Measurements from ENCODE around the gene C5.
"Not testable (repeated sequence)": the region's sequence is repeated elsewhere in the genome, so short reads cannot be mapped to it uniquely, and the experiment has no call there.

The C5 gene

DNA sequence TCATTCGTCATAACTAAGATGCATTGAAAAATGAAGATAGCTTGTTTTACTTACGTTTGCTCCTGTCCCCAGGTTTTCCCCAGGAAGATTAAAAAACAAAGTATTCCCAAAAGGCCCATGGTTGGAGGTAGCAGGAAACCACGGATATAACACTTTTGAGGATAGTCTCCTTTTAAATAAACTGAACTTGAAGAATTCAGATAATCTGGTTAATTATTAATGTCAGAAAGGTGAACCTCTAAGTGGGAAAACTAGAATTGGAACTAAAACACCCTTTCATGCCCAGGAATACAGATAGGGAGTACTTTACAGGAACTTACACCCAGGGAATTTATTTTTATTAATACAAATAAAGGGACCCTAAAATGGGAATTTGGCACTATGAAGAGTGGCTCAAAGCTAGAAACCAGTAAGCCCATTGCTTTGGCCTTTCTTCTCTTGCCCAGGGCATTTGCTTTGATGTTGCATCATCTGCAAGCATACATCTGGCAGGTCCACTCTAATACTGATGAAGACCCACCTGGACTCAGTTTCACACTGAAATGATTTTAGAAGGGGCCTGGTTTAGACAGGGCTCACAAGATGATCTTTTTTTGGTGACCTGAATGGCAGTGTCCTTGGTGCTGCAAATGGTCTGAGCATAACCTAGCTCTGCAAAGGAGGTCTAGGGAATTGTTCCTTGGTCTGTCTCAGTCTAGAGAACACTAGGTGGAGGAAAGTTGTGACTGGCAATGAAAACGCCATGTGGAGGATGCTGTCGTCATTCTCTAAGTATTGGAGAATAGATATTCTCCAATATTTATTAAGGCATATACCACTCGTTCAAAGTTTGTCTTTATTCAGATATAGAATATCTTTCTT is at the start of gene C5:
C5 (minus strand) TSS at position 148 of the 861 bp plus-strand sequence; CDS start at position 119, 29 bp downstream.
- TF ChIP-seq, protein P1, sequence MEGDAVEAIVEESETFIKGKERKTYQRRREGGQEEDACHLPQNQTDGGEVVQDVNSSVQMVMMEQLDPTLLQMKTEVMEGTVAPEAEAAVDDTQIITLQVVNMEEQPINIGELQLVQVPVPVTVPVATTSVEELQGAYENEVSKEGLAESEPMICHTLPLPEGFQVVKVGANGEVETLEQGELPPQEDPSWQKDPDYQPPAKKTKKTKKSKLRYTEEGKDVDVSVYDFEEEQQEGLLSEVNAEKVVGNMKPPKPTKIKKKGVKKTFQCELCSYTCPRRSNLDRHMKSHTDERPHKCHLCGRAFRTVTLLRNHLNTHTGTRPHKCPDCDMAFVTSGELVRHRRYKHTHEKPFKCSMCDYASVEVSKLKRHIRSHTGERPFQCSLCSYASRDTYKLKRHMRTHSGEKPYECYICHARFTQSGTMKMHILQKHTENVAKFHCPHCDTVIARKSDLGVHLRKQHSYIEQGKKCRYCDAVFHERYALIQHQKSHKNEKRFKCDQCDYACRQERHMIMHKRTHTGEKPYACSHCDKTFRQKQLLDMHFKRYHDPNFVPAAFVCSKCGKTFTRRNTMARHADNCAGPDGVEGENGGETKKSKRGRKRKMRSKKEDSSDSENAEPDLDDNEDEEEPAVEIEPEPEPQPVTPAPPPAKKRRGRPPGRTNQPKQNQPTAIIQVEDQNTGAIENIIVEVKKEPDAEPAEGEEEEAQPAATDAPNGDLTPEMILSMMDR (IDR thresholded peaks at IDR 0.05): no peak
- no peak within 1 kb of the TSS for H3K27ac ChIP-seq
- H3K4me1 ChIP-seq (ENCODE audit: control insufficient read depth in 1 of 2, insufficient read depth in 1 of 2, low read depth in 1 of 2, low read length in 1 of 2): no peaks in the 10 kb centered on the region
- H3K9me3 ChIP-seq: no peaks in the 10 kb centered on the region
- H3K36me3 ChIP-seq: no peaks in the 10 kb centered on the region
- H3K4me3 ChIP-seq (ENCODE audit: low read depth in 1 of 2, low read length in 1 of 2): no peak within 1 kb of the TSS
- no peaks in the 10 kb centered on the region for H3K27me3 ChIP-seq

DNA sequence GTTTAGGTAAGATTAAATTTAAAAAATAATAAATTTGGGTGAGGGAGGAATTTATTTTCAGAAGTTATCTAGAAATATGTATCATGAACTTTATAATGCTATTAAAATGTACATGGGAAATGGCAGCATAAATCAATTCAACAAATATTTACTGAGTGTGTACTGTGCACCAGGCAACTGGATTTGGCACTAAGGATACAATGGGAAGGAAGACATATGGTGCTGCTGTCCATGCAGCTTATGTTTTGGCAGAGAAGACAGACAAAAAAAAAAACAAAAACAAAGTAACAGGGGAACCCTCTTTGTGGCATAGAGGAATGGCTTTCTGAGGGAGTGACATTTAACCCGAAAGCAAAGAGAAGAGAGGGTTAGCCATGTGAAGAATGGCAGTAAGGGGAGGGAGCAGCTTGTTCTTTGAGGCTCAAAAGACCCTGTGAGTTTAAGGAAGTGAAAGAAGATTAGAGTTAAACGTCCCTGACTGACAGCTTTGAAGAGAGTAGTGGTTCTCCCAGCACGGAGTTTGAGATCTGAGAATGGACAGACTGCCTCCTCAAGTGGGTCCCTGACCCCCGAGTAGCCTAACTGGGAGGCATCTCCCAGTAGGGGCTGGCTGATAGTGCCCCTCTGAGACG is 48.6 kb upstream of the C5 start:
- Histone ChIP-seq H3K4me1 (ENCODE audit: control insufficient read depth in 1 of 2, insufficient read depth in 1 of 2, low read depth in 1 of 2, low read length in 1 of 2) (no peaks in the 10 kb centered on the region), H3K4me3 (ENCODE audit: low read depth in 1 of 2, low read length in 1 of 2) (no peak overlapping the region), H3K27me3 (no peaks in the 10 kb centered on the region), H3K27ac (no peak overlapping the region), H3K9me3 (no peaks in the 10 kb centered on the region), H3K36me3 (peaks cover 36% of the 10 kb centered on the region)
- TF ChIP-seq, protein P1 (IDR thresholded peaks at IDR 0.05): no peak

DNA sequence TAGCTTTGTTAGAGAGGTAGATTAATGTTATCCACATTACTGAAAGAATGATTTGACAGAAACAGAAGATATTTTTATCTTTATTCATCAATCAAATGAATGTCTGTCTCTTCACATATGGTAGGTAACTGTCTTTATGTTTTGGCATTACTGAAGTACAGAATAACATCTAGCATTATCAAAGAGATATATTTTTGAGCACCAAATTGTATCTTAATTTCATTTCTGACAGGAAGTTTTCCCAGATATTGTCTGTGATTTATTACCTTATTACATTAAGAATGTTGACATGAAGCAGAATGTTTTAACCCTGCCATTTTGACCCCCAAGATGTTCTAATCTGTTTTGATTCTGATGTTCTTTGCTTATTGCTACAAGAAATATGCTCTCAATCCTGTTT is 45.0 kb upstream of the C5 start:
- no peaks in the 10 kb centered on the region for H3K9me3 ChIP-seq
- no peak overlapping the region for H3K27ac ChIP-seq
- peaks cover 59% of the 10 kb centered on the region for H3K36me3 ChIP-seq
- TF ChIP-seq, protein P1 (IDR thresholded peaks at IDR 0.05): no peak
- no peak overlapping the region for H3K4me3 ChIP-seq (ENCODE audit: low read depth in 1 of 2, low read length in 1 of 2)
- H3K4me1 ChIP-seq (ENCODE audit: control insufficient read depth in 1 of 2, insufficient read depth in 1 of 2, low read depth in 1 of 2, low read length in 1 of 2): no peaks in the 10 kb centered on the region
- H3K27me3 ChIP-seq: no peaks in the 10 kb centered on the region

DNA sequence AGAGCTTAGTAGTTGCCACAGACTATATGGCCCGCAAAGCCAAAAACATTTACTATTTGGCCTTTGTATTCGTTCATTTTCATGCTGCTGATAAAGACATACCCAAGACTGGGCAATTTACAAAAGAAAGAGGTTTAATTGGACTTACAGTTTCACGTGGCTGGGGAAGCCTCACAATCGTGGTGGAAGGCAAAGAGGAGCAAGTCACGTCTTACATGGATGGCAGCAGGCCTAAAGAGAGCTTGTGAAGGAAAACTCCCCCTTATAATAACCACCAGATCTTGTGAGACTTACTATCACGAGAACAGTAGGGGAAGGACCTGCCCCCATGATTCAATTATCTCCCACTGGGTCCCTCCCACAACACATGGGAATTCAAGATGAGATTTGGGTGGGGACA is 40.7 kb upstream of the C5 start:
- not testable (repeated sequence) for H3K4me3 ChIP-seq (ENCODE audit: low read depth in 1 of 2, low read length in 1 of 2); H3K4me1 ChIP-seq (ENCODE audit: control insufficient read depth in 1 of 2, insufficient read depth in 1 of 2, low read depth in 1 of 2, low read length in 1 of 2); H3K27ac ChIP-seq; H3K27me3 ChIP-seq; H3K9me3 ChIP-seq
- H3K36me3 ChIP-seq: peaks cover 51% of the 10 kb centered on the region

DNA sequence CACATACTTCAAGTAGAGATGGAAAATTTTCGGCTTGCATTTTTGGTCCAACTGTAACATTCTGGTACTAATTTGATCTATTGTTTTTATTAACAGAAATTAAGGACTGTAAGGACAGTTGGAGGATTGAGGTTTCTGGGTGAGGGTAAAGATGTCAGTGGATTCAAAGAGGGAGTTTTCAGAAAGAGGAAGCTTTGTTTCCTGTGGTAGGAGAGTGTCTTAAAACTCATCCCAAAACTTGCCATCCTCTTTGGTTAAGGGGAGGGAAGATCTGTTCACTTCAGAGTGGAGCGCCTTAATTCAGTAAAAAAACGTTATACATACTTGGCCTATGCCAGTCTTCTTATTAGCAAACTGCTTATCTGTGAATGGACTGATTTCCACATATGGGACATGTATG is 38.5 kb upstream of the C5 start:
- peaks cover 4 to 7% of the 10 kb centered on the region in 2 experiments for H3K4me1 ChIP-seq (ENCODE audit: control insufficient read depth in 1 of 2, insufficient read depth in 1 of 2, low read depth in 1 of 2, low read length in 1 of 2)
- H3K27me3 ChIP-seq: no peaks in the 10 kb centered on the region
- no peaks in the 10 kb centered on the region for H3K9me3 ChIP-seq
- no peak overlapping the region for H3K4me3 ChIP-seq (ENCODE audit: low read depth in 1 of 2, low read length in 1 of 2)
- peaks cover 40% of the 10 kb centered on the region for H3K36me3 ChIP-seq
- peak overlapping the region; percentile 54 for H3K27ac ChIP-seq
- TF ChIP-seq, protein P1 (IDR thresholded peaks at IDR 0.05): no peak

DNA sequence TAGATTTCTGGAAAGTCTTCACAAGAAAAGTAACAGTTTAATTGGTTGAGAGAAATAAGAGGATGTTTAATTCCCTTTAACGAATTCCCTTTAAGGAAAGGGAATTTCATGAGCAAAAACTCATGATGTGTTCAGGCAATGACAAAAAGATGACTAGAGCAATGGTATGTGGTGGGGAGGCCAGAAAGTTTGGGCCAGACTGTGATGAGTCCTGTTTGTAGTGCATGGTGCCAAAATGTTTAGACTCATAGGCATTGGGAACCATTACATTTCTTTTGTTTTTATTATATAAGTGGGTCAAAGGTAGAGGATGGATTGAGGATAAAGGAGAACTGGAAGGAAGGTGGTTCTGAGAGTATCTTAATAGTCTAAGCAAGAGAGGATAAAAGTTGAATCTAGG is 35.6 kb upstream of the C5 start:
- TF ChIP-seq, protein P1 (IDR thresholded peaks at IDR 0.05): no peak
- H3K27ac ChIP-seq: no peak overlapping the region
- peaks cover 33% of the 10 kb centered on the region for H3K36me3 ChIP-seq
- no peaks in the 10 kb centered on the region for H3K27me3 ChIP-seq
- H3K4me3 ChIP-seq (ENCODE audit: low read depth in 1 of 2, low read length in 1 of 2): no peak overlapping the region
- no peaks in the 10 kb centered on the region for H3K9me3 ChIP-seq
- peaks cover 10 to 23% of the 10 kb centered on the region in 2 experiments for H3K4me1 ChIP-seq (ENCODE audit: control insufficient read depth in 1 of 2, insufficient read depth in 1 of 2, low read depth in 1 of 2, low read length in 1 of 2)

Data from neutrophil (primary cell).